H1 (cell line): ENCODE measurements around the gene MYD88.

Experiments
- MAFK ChIP-seq: IDR thresholded peaks from 2 replicates; pipeline ENCODE4 v1.6.1; 2012; ENCODE audit warnings: low read depth, mild to moderate bottlenecking, improper control_type of control experiment, low read length
- POLR2A ChIP-seq, 2 experiments: IDR thresholded peaks; 1 replicate in 1 of 2; 2 replicates in 1 of 2; pipeline ENCODE4 v1.6.1; 2011; ENCODE audit warnings: low read depth in 2 of 2, low read length in 2 of 2, mild to moderate bottlenecking in 2 of 2; ENCODE audit errors: control extremely low read depth in 1 of 2
- TAF1 ChIP-seq: IDR thresholded peaks from 2 replicates; pipeline ENCODE4 v1.6.1; 2011; ENCODE audit warnings: mild to moderate bottlenecking, low read depth, low read length
- TF ChIP-seq, protein P1 (sequence below), 3 experiments: IDR thresholded peaks; 1 replicate in 2 of 3; 2 replicates in 1 of 3; pipeline versions ENCODE4 v1.5.1 to v1.6.1; 2011; ENCODE audit warnings: low read length in 3 of 3, mild to moderate bottlenecking in 3 of 3, inconsistent platforms in 2 of 3, low read depth in 1 of 3, moderate library complexity in 1 of 3; ENCODE audit not compliant: insufficient read depth in 1 of 3; ENCODE audit errors: control extremely low read depth in 1 of 3
- TF ChIP-seq, protein P2 (sequence below): IDR thresholded peaks from 2 replicates; pipeline ENCODE4 v1.6.1; 2012; ENCODE audit warnings: inconsistent platforms

DNA sequence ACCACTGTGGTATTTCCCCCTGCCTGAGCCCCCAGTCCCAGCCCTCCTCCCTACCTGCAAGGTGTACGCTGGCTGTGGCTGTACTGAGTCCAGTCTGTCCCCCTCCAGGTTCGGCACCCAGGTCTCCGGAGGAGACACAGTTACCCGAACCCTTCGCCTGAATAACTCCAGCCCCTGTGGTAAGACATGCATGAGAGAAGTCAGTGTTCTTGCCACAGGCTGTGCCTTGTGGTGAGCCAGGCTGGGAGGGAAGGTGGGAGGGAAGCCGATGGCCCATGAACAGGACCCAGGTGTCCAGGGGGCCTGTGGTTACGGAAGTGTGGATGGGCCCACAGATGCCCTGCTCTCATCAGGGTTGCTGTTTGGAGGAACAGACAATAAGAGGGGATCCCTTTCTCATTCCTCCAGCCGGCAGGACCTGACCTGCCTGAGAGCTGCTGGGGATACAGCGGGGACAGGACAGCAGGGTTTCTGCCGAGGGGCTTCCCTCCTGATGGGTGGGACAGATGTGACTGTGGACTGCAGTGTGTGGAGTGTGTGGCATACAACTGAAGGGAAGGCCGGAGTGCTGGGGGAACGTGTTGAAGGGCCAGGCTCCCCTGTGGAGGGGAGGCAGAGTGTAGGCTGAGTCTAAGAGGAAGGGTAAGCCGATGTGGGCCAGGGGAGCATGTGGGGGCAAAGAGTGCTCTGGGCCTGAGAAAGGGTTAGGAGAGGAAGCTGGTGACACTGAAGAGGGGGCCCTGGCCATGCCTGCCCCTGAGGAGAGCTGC lies 23.4 kb upstream of the MYD88 start:
- TF ChIP-seq, protein P1, sequence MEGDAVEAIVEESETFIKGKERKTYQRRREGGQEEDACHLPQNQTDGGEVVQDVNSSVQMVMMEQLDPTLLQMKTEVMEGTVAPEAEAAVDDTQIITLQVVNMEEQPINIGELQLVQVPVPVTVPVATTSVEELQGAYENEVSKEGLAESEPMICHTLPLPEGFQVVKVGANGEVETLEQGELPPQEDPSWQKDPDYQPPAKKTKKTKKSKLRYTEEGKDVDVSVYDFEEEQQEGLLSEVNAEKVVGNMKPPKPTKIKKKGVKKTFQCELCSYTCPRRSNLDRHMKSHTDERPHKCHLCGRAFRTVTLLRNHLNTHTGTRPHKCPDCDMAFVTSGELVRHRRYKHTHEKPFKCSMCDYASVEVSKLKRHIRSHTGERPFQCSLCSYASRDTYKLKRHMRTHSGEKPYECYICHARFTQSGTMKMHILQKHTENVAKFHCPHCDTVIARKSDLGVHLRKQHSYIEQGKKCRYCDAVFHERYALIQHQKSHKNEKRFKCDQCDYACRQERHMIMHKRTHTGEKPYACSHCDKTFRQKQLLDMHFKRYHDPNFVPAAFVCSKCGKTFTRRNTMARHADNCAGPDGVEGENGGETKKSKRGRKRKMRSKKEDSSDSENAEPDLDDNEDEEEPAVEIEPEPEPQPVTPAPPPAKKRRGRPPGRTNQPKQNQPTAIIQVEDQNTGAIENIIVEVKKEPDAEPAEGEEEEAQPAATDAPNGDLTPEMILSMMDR (IDR thresholded peaks at IDR 0.05; ENCODE audit: control extremely low read depth in 1 of 3, insufficient read depth in 1 of 3, low read depth in 1 of 3, low read length in 3 of 3) = no peak
- TF ChIP-seq TAF1 (no peak), POLR2A (IDR thresholded peaks at IDR 0.05; ENCODE audit: control extremely low read depth in 1 of 2, low read depth in 2 of 2, low read length in 2 of 2) (no peak), MAFK (no peak)
- TF ChIP-seq, protein P2, sequence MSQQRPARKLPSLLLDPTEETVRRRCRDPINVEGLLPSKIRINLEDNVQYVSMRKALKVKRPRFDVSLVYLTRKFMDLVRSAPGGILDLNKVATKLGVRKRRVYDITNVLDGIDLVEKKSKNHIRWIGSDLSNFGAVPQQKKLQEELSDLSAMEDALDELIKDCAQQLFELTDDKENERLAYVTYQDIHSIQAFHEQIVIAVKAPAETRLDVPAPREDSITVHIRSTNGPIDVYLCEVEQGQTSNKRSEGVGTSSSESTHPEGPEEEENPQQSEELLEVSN = no peak
